RKO (cell line): ENCODE data around the gene AKAP9.
"Not testable (repeated sequence)": the region's sequence is repeated elsewhere in the genome, so short reads cannot be mapped to it uniquely, and the experiment has no call there.

Experiments
- DNase-seq: peaks from one replicate; pipeline ENCODE4 v3.0.0-alpha.2; 2016; ENCODE audit warnings: low spot score

AKAP9 gene

DNA sequence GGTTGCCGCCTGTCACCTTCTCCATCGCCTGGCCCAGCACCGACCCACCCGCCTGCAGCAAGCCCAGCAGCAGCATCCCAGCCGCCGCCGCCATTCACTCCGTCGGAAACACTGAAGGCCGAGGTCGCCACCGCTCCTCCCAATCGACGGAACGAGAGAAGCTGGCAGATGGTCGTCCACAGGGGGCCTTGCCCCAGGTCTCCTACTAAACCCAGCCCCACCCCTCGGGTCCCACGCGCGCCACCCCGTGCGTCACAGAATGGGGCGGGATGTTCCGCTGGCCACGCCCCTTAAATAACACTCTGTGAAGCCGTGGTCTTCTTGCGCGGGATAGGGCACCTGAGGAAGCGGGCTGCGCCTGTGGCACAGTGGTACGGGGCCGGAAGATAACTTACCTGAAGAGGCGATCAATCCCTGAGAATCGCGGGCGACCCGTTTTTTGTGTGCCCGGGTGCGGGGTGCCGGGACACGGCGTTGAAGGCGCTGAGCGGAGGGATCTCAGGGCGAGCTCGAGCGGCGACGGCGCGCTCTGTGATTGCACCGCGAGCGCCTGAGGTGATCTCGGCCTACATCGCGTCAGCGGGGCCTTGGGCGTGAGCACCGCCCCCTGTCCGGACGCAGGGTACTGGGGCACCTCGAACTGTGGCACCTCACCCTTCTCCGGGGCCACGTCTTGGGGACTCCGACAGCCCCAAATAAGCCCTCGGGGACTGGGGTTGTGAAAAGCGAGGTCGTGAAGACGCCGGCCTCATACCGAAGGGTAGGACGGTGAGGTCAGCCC lies 193.8 kb downstream of the AKAP9 start, which contains the start of gene CYP51A1:
Gene CYP51A1 (minus strand): TSS at position 207 of the 781 bp plus-strand sequence. CDS start 113 bp downstream, at position 94.
- peak; percentile 96 for DNase-seq

DNA sequence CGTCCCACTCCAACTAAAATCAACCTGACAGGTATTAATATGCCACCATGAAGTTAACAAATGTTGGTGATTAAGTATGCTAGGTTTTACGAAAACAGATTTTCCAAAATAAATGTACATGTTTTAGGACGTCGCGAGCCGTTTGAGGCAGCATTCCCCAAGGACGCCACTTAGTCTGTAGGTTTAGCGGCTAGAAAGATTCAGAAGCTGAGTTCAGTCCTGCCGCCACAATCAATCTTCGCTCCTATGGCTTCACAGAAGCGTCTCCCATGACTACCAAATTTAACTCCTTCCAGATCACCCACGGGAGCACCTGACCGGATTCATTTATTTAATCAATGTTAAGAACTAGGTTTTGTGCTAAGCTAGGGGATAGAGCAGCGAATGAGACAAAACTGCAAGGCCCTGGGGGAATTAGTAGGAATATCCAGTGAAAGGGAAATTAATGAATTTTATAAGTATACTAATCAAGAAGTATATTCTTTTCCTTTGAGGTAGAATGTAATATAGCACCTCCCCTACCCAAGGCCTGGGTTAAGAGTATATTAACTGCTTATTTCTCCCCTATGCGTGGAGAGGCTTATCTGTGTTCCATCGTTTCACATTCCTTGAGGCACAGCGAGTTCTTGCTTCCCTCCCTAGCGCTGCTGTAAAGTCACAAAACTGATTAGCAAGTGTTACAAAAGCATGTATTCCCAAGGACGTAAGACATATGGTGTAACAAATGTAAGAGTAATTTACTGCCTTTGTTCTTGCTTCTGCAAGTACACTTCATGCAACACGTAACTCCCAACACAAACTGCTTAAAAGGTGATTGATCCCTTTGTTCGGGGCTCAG lies 194.6 kb downstream of the AKAP9 start:
- peak; percentile 64 for DNase-seq

DNA sequence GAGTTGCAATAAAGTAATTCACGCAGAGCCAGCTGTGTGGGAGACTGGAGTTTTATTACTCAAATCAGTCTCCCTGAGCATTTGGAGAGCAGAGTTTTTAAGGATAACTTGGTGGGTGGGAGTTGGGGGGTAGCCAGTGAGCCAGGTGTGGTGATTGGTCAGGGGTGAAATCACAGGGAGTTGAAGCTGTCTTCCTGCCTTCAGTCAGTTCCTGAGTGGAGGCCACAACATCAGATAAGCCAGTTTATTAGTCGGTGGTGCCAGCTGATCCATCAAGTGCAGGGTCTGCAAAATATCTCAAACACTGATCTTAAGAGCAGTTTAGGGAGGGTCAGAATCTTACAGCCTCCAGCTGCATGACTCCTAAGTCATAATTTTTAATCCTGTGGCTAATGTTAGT lies 196.9 kb downstream of the AKAP9 start:
- no peak for DNase-seq

DNA sequence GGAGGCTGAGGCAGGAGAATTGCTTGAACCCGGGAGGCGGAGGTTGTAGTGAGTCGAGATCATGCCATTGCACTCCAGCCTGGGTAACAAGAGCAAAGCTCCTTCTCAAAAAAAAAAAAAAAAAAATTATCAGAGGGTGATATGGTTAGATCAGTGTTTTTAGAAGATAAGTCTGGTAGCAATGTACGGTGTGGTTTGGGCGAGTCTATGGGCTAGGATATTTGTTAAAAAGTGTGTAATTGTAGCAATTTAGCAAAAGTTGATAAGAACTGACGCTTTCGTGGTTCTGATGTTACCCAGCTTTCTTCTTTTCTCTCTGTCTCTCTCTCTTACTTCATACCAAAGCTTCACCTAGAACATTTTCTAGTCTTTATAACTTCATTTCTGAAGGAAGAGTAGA lies 200.5 kb downstream of the AKAP9 start:
- no peak for DNase-seq

DNA sequence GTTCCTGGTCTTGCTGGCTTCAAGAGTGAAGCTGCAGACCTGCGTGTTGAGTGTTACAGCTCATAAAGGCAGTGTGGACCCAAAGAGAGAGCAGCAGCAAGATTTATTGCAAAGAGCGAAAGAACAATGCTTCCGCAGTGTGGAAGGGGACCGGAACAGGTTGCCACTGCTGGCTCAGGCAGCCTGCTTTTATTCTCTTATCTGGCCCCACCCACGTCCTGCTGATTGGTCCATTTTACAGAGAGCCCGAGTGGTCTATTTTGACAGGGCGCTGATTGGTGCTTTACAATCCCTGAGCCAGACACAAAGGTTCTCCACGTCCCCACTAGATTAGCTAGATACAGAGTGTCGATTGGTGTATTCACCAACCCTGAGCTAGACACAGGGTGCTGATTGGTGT lies 202.1 kb downstream of the AKAP9 start:
- not testable (repeated sequence) for DNase-seq

DNA sequence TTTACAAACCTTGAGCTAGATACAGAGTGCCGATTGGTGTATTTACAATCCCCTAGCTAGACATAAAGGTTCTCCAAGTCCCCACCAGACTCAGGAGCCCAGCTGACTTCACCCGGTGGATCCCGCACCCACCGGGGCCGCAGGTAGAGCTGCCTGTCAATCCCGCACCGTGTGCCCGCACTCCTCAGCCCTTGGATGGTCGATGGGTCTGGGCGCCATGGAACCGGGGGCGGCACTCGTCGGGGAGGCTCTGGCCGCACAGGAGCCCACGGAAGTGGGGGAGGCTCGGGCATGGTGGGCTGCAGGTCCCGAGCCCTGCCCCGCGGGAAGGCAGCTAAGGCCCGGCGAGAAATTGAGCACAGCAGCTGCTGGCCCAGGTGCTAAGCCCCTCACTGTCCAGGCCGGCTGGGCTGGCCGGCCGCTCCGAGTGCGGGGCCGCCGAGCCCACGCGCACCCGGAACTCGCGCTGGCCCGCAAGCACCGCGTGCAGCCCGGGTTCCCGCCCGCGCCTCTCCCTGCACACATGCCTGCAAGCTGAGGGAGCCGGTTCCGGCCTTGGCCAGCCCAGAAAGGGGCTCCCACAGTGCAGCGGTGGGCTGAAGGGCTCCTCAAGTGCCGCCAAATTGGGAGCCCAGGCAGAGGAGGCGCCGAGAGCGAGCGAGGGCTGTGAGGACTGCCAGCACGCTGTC lies 202.7 kb downstream of the AKAP9 start:
- not testable (repeated sequence) for DNase-seq

DNA sequence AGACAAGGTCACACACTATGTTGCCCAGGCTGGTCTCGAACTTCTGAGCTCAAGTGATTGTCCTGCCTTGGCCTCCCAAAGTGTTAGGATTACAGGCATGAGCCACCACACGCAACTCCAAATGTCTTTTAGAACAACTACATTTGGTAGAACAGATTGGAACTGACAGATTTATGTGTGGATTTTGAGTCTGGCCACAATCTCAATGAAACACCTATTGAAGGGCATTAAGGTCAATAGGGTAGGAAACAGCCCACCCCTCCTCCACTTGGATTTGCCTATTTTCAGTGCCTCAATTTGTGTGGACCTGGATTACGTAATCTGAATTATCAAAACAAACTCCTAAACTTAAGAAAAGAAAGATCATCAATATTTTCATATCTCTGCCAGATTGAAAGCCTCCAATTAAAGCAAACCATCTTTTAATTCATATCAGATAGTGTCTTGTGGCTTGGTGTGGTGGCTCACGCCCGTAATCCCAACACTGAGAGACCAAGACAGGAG lies 209.1 kb downstream of the AKAP9 start:
- no peak for DNase-seq

DNA sequence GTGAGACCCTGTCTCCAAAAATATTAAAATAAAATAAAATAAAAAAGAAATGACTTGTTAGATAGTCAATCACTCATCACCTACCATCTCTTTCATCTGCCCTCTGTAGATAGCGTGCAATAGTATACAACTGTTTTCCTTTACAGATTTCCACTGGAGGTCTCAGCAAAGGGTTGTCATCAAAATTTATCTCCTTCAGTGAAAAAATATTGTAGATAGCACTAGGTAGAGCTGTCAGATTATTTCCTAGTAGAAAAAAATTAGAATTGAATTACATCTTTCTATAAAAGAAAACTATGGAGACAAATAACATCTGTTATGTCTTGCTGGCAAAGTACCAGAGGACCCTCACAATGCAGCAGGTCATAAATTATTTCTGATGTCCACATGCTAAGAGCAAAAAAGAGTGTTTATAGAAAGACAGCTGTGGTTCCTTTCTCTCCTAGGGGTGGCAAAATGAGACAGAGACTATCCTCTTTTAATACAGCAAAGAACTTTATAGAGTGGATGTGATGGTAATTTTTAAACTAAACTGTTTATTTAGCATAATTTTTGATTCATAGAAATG lies 209.9 kb downstream of the AKAP9 start:
- no peak for DNase-seq

DNA sequence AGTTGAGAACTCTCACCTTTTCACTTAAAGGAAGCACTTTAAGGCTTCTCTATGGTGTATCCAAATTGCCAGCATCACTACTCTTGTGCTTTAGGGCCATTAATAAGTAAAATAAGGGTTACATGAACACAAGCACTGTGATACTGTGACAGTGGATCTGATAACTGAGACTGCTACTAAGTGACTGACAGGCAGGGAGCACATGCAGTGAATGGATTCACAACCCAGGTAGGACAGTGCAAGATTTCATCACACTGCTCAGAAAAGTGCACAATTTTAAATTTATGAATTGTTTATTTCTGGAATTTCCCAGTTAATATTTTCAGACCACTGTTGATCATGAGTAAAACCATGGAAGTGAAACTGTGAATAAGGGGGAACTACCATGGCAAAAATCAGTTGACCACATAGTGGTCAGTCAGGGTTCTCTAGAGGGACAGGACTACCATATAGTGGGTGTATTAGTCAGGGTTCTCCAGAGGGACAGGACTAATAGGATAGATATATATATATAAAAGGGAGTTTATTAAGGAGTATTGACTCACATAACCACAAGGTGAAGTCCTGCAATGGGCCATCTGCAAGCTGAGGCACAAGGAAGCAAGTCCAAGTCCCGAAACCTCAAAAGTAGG lies 214.6 kb downstream of the AKAP9 start:
- no peak for DNase-seq

DNA sequence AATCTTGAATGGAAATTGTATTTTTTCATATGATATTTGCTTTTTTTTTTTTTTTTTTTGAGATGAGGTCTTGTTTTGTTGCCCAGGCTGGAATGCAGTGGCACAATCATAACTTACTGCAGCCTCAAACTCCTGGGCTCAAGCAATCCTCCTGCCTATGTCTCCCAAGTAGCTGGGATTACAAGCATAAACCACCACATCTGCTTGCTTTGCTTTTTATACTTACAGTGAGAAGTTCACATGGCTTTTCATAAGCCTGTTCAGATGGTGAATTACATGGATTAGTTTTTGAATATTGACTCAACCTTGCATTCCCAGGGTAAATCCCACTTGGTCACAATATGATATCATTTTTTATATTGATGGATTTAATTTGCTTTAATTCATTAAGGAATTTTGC lies 216.3 kb downstream of the AKAP9 start:
- no peak for DNase-seq

DNA sequence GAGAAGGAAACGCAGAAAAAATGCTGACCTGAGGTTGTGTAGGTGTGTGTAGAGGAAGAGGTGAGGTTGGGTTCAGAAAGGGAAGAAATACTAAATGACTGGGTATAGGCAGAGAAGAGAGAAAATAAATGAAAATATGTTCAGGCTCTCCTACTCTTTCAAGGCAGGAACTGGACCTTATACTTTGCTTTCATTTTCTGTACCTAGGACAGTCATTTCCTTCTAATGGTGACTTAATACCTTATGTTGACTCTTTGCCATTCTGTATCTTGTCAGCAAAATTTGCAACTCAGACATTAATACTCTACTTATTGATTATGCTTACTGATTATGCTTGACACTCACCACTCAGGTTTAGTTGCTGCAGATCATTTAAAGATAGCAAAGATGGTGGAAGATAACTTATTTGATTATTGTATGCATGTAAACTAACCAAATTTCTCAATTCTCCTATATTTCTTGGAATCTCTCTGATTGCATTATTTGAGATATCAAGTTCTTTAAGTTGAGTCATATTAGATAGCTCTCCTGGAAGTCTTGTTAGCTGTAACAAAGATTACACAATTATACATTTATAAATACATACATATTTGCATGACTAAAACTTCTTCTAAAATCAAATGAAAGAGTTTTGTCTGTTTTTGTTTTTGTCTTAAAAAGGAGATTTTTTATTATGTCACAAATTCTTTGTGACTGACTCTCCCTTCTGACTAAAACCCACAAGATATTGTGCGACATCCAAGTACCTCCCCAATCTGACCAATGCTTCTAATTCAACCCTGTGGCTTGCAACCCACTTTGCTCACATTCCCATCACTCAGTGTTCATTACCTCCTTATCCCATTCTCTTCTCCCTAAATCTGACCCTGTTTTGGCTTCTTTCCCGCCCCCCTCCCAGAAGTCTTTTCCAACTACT lies 218.3 kb downstream of the AKAP9 start:
- DNase-seq, result peak; percentile 74
